ENCODE results near the gene ACOT7. TPM values are rescaled to one million over a fixed set of nuclear protein-coding genes. Genes with fewer than 3 reads are reported as not detected.

The ACOT7 gene
- total and polyA plus RNA-seq, 2 of the 13 experiments (the other 11 are each of a cell fraction or from before 2014, with no cell fraction given), result 33.0 to 55.8 TPM

DNA sequence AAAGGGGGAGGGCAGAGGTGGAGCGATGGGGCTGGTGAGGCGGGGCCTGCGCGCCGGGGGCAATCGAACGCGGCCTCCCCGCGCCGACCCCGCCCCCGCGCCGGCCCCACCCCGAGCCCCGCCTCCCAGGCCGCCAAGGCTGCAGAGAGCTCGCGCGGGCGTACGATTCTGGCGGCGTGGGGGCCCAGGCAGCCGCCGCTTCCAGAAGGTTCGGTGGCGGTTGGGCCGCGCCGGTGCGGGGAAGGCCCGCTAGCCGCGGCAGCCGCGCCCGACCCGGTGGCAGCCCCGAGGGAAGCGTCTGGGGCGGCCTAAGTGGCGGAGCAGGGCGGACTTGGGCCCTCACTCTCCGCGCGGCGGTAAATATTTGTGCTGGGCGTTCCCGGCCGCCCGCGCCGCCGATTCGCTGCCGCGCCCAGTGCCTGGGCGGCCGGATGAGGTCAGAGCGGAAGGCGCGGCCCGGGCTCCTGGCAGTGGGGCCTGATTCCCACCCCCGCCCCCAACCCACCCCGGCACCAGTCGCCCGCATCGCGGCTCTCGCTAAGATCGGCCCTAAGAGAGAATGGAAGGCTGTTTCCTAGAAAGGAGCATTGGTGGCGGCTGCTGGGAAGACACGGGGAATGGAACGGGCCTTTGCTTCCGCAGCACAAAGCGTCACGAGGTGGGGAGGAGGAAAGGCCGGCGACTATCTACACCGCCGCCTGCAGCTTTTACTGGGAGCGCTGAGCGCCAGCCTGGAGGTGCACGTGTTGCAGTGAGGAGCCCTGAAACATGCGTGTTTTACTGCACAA is at the start of gene ACOT7 (continued):
- TF ChIP-seq, protein P1, sequence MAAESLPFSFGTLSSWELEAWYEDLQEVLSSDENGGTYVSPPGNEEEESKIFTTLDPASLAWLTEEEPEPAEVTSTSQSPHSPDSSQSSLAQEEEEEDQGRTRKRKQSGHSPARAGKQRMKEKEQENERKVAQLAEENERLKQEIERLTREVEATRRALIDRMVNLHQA (CRISPR knock-in tag; IDR thresholded peaks at IDR 0.05), result no peak
- peak; percentile 12; the same call in 1 of the 2 replicates for TF ChIP-seq ZNF225 (CRISPR knock-in tag; IDR thresholded peaks at IDR 0.05)
- TF ChIP-seq AKAP8 (CRISPR knock-in tag; IDR thresholded peaks at IDR 0.05), result no peak
- TF ChIP-seq ZNF713 (CRISPR knock-in tag; IDR thresholded peaks at IDR 0.05), result no peak
- TF ChIP-seq SRSF9 (IDR thresholded peaks at IDR 0.05; ENCODE audit: borderline replicate concordance, insufficient read depth, low read depth, low read length, poor library complexity, severe bottlenecking), result no peak
- TF ChIP-seq, protein P2, sequence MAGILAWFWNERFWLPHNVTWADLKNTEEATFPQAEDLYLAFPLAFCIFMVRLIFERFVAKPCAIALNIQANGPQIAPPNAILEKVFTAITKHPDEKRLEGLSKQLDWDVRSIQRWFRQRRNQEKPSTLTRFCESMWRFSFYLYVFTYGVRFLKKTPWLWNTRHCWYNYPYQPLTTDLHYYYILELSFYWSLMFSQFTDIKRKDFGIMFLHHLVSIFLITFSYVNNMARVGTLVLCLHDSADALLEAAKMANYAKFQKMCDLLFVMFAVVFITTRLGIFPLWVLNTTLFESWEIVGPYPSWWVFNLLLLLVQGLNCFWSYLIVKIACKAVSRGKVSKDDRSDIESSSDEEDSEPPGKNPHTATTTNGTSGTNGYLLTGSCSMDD (CRISPR knock-in tag; IDR thresholded peaks at IDR 0.05), result no peak
- TF ChIP-seq TEAD2 (CRISPR knock-in tag; IDR thresholded peaks at IDR 0.05), result no peak
- TF ChIP-seq ZNF605 (CRISPR knock-in tag; IDR thresholded peaks at IDR 0.05), result no peak
- peak; percentile 57; the same call in 1 of the 2 replicates for TF ChIP-seq ZFP91 (CRISPR knock-in tag; IDR thresholded peaks at IDR 0.05; ENCODE audit: borderline replicate concordance)
- TF ChIP-seq SUZ12 (IDR thresholded peaks at IDR 0.05; ENCODE audit: low read depth, low read length), result no peak
- no peak; the same call in 1 of the 2 replicates for TF ChIP-seq THAP11 (CRISPR knock-in tag; IDR thresholded peaks at IDR 0.05)
- TF ChIP-seq MAFF (IDR thresholded peaks at IDR 0.05; ENCODE audit: low read depth, low read length), result no peak
- TF ChIP-seq CENPBD1 (CRISPR knock-in tag; IDR thresholded peaks at IDR 0.05; ENCODE audit: borderline replicate concordance, low read depth), result no peak
- no peak for TF ChIP-seq SATB2 (CRISPR knock-in tag; IDR thresholded peaks at IDR 0.05)
- TF ChIP-seq, protein P3, sequence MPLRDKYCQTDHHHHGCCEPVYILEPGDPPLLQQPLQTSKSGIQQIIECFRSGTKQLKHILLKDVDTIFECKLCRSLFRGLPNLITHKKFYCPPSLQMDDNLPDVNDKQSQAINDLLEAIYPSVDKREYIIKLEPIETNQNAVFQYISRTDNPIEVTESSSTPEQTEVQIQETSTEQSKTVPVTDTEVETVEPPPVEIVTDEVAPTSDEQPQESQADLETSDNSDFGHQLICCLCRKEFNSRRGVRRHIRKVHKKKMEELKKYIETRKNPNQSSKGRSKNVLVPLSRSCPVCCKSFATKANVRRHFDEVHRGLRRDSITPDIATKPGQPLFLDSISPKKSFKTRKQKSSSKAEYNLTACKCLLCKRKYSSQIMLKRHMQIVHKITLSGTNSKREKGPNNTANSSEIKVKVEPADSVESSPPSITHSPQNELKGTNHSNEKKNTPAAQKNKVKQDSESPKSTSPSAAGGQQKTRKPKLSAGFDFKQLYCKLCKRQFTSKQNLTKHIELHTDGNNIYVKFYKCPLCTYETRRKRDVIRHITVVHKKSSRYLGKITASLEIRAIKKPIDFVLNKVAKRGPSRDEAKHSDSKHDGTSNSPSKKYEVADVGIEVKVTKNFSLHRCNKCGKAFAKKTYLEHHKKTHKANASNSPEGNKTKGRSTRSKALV (CRISPR knock-in tag; IDR thresholded peaks at IDR 0.05), result no peak
- TF ChIP-seq ZNF431 (CRISPR knock-in tag; IDR thresholded peaks at IDR 0.05; ENCODE audit: borderline replicate concordance, low read depth), result no peak
- TF ChIP-seq NFYC (CRISPR knock-in tag; IDR thresholded peaks at IDR 0.05), result no peak
- TF ChIP-seq ZNF546 (CRISPR knock-in tag; conservative IDR thresholded peaks at IDR 0.05), result no peak; the same call in 1 of the 2 replicates
- no peak for TF ChIP-seq ELF4 (CRISPR knock-in tag; IDR thresholded peaks at IDR 0.05; ENCODE audit: borderline replicate concordance)
- peak; percentile 89 for TF ChIP-seq RBFOX2 (IDR thresholded peaks at IDR 0.05; ENCODE audit: low read depth, low read length)
- TF ChIP-seq, protein P4, sequence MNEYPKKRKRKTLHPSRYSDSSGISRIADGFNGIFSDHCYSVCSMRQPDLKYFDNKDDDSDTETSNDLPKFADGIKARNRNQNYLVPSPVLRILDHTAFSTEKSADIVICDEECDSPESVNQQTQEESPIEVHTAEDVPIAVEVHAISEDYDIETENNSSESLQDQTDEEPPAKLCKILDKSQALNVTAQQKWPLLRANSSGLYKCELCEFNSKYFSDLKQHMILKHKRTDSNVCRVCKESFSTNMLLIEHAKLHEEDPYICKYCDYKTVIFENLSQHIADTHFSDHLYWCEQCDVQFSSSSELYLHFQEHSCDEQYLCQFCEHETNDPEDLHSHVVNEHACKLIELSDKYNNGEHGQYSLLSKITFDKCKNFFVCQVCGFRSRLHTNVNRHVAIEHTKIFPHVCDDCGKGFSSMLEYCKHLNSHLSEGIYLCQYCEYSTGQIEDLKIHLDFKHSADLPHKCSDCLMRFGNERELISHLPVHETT (CRISPR knock-in tag; conservative IDR thresholded peaks at IDR 0.05), result peak; percentile 65; the same call in 1 of the 2 replicates
- peak; percentile 29 for TF ChIP-seq ASH2L (IDR thresholded peaks at IDR 0.05; ENCODE audit: insufficient read length, low read depth, low read length)
- TF ChIP-seq ZNF317 (CRISPR knock-in tag; IDR thresholded peaks at IDR 0.05), result no peak
- no peak for TF ChIP-seq NFE2 (CRISPR knock-in tag; IDR thresholded peaks at IDR 0.05)

Measured in HepG2 (cell line).